ENCODE measurements around the gene JADE2.
"Not testable (repeated sequence)": the region's sequence is repeated elsewhere in the genome, so short reads cannot be mapped to it uniquely, and the experiment has no call there.

The JADE2 gene

DNA sequence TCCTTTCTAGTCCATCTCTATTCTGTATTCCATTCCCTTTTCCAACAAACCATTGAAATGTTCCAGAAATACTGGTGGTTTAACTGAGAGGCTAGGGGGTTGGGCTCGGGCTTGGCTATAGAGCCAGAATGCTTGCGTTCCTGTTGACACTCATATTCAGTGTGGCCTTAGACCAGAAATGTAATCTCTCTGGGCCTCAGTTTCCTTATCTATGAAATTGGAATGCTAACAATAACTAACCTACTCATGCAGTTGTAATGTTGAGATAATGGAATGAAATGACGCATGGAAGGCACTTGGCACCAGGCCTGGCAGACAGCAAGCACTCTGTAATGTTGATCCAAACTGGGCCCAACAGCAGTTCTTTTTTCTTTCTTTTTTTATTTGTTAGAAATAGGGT lies 26.8 kb downstream of the JADE2 start:
- H3K27me3 ChIP-seq (ENCODE audit: control insufficient read depth, insufficient read depth, low read length, poor library complexity, severe bottlenecking) = no peaks in the 10 kb centered on the region
- H3K9me3 ChIP-seq (ENCODE audit: control insufficient read depth, low read length) = no peaks in the 10 kb centered on the region
- 95 to 97% methylated on average over 3 of the region's 3 CpGs for WGBS, 2 experiments
- H3K4me3 ChIP-seq (ENCODE audit: insufficient read depth, low read depth, low read length) = no peak overlapping the region
- H3K27ac ChIP-seq (ENCODE audit: insufficient read depth, low read depth, low read length, poor library complexity, severe bottlenecking) = no peak overlapping the region
- H3K36me3 ChIP-seq (ENCODE audit: control insufficient read depth, insufficient read depth, low read length) = no peaks in the 10 kb centered on the region
- peaks cover 10% of the 10 kb centered on the region for H3K4me1 ChIP-seq (ENCODE audit: control insufficient read depth, insufficient read depth, low read length)

DNA sequence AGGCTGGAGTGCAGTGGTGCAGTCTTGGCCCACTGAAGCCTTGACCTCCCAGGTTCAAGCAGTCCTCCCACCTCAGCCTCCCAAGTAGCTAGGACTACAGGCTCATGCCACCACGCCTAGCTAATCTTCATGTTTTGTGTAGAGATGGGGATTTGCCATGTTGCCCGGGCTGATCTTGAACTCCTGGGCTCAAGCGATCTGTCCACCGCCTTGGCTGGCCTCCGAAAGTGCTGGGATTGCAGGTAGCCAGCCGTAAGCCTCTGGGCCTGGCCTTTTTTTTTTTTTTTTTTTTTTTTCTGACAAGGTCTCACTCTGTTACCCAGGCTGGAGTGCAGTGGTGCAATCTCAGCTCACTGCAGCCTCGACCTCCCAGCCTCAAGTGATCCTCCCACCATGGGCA lies 27.2 kb downstream of the JADE2 start:
- WGBS, 2 experiments = 93 to 96% methylated on average over 7 of the region's 7 CpGs
- not testable (repeated sequence) for H3K4me3 ChIP-seq (ENCODE audit: insufficient read depth, low read depth, low read length); H3K9me3 ChIP-seq (ENCODE audit: control insufficient read depth, low read length); H3K27ac ChIP-seq (ENCODE audit: insufficient read depth, low read depth, low read length, poor library complexity, severe bottlenecking); H3K27me3 ChIP-seq (ENCODE audit: control insufficient read depth, insufficient read depth, low read length, poor library complexity, severe bottlenecking); H3K36me3 ChIP-seq (ENCODE audit: control insufficient read depth, insufficient read depth, low read length)
- H3K4me1 ChIP-seq (ENCODE audit: control insufficient read depth, insufficient read depth, low read length) = peaks cover 10% of the 10 kb centered on the region

DNA sequence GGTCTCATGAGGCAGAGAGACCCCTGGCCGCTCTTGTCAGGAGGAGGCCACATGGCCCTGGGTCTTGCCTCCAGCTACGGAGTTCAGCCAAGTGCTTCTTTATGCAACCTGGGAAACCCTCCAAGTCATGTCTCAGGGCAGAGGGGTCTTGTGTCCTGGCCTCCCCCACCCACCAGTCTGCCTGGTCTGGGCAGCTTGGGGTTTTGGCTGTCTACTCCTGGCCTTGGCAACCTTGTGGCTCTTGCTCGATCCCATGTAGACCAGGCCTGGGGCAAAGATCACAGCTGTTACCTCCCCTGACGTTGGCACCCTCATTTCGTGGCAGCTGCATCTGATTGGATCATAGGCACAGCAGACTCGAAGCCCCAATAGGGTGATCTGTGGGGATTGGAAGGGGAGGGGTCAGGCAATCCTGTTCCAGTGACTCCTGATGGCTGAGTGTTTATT lies 28.4 kb downstream of the JADE2 start:
- Histone ChIP-seq H3K4me3 (ENCODE audit: insufficient read depth, low read depth, low read length) (no peak overlapping the region), H3K9me3 (ENCODE audit: control insufficient read depth, low read length) (no peaks in the 10 kb centered on the region), H3K27ac (ENCODE audit: insufficient read depth, low read depth, low read length, poor library complexity, severe bottlenecking) (no peak overlapping the region), H3K27me3 (ENCODE audit: control insufficient read depth, insufficient read depth, low read length, poor library complexity, severe bottlenecking) (no peaks in the 10 kb centered on the region), H3K36me3 (ENCODE audit: control insufficient read depth, insufficient read depth, low read length) (no peaks in the 10 kb centered on the region), H3K4me1 (ENCODE audit: control insufficient read depth, insufficient read depth, low read length) (no peaks in the 10 kb centered on the region)
- WGBS, 2 experiments = 92 to 95% methylated on average over 6 of the region's 6 CpGs

DNA sequence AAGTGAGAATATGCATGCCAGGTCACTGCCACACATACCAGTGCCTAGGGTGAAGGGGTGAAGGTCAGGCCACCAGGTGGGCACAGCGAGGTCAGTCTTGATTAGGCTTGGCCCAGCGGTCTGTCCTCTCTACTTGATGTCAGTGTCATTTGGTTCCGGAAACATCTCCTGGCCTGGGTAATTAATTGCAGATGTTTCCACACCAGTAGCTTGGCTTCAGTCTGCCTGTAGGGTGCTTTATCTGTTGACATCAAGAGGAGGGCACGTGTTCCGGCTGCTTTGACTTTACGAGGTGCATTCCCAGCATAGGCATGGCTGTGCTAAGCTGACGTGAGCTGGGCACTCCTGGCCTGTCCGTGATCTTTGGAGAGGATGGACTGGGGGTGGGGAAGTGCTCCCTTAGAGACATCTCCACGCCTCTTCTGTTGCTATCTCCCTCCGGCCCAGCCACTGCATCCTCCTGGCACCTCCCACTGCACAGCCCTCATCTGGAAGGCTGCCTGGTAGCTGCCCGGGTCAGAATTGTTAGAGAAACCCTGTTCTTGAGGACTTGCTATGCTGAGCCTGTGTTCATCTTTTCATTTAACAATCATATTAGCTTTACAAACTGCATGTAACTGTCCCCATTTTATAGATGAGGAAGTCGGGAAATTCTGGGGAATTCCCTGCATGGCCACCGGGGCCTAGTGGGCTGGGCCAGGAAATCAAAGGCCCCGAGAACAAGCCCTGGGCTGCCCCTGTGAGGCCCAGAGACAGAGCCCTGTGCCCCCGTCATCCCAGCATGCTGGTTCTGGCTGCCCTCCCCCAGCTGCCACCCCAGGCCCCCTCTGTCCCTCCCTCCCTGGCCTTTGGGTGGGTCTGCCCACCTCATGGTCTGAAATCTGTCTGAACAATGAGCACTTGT lies 29.1 kb downstream of the JADE2 start:
- Histone ChIP-seq H3K27me3 (ENCODE audit: control insufficient read depth, insufficient read depth, low read length, poor library complexity, severe bottlenecking) (no peaks in the 10 kb centered on the region), H3K27ac (ENCODE audit: insufficient read depth, low read depth, low read length, poor library complexity, severe bottlenecking) (no peak overlapping the region), H3K36me3 (ENCODE audit: control insufficient read depth, insufficient read depth, low read length) (no peaks in the 10 kb centered on the region), H3K4me3 (ENCODE audit: insufficient read depth, low read depth, low read length) (no peak overlapping the region), H3K4me1 (ENCODE audit: control insufficient read depth, insufficient read depth, low read length) (no peaks in the 10 kb centered on the region), H3K9me3 (ENCODE audit: control insufficient read depth, low read length) (no peaks in the 10 kb centered on the region)
- 83 to 86% methylated on average over 15 of the region's 15 CpGs for WGBS, 2 experiments

DNA sequence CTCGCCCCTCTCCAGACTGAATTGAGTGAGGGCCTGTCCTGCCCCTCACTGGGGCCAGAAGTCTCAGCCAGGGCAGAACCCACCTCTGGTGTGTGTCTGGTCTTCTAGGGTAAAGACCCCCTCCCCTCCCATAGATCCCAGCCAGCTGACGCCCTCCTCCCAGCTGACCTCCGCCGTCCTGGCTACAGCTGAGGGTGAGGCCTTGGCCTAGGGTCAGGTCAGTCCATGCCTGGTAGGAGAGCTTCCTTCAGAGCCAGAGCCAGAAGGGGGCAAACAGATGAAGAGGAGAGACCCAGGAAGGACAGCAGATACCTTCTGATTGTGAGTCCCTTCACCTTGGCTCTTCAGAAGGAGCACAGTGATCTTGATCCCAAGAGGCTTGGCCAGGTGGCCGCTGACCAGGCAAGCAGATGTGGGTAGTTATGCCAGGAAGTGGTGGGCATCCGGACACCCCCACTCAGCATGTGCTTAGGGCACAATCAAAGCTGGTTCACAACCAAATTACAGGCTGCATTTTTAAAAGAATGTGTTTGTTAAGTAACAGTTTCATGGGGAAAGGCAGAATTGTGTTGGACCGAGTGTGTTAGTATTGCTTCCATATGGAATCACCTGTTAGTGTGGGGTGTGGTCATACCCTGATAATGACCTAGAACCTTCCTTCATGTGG lies 29.9 kb downstream of the JADE2 start:
- WGBS, 2 experiments = 84 to 86% methylated on average over 7 of the region's 7 CpGs
- Histone ChIP-seq H3K27ac (ENCODE audit: insufficient read depth, low read depth, low read length, poor library complexity, severe bottlenecking) (no peak overlapping the region), H3K4me1 (ENCODE audit: control insufficient read depth, insufficient read depth, low read length) (no peaks in the 10 kb centered on the region), H3K36me3 (ENCODE audit: control insufficient read depth, insufficient read depth, low read length) (no peaks in the 10 kb centered on the region), H3K9me3 (ENCODE audit: control insufficient read depth, low read length) (no peaks in the 10 kb centered on the region), H3K4me3 (ENCODE audit: insufficient read depth, low read depth, low read length) (no peak overlapping the region), H3K27me3 (ENCODE audit: control insufficient read depth, insufficient read depth, low read length, poor library complexity, severe bottlenecking) (no peaks in the 10 kb centered on the region)

DNA sequence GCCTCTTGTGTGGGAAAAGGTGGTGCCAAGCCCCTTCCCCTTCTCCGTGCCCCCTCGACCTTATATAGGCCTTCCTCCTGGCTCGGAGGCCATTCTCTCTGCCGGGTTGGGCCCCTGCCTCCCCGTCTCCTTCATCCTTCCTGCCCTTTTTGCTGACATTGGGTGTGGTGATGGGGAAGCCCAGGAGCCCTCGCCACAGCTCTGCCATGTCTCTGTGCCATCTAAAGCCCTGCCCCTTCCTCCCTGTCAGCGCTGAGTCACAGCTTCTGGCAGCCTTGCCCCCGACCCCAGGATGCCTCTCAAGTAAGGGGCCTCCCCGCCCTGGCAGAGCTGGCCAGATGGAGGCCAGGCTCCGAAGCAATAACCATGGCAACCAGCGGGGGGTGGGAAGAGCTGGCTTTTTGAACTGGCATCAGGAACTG lies 30.4 kb downstream of the JADE2 start:
- H3K27me3 ChIP-seq (ENCODE audit: control insufficient read depth, insufficient read depth, low read length, poor library complexity, severe bottlenecking) = no peaks in the 10 kb centered on the region
- H3K4me1 ChIP-seq (ENCODE audit: control insufficient read depth, insufficient read depth, low read length) = no peaks in the 10 kb centered on the region
- H3K36me3 ChIP-seq (ENCODE audit: control insufficient read depth, insufficient read depth, low read length) = no peaks in the 10 kb centered on the region
- no peak overlapping the region for H3K27ac ChIP-seq (ENCODE audit: insufficient read depth, low read depth, low read length, poor library complexity, severe bottlenecking)
- no peak overlapping the region for H3K4me3 ChIP-seq (ENCODE audit: insufficient read depth, low read depth, low read length)
- H3K9me3 ChIP-seq (ENCODE audit: control insufficient read depth, low read length) = no peaks in the 10 kb centered on the region
- 70 to 77% methylated on average over 11 of the region's 11 CpGs for WGBS, 2 experiments

DNA sequence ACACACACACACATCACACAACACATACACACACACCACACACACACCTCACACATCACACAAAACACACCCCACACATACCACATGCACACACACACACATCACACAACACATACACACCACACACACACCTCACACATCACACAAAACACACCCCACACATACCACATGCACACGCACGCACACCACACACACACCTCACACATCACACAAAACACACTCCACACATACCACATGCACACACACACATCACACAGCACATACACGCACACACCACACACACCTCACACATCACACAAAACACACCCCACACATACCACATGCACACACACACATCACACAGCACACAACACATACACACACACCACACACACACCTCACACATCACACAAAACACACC lies 31.1 kb downstream of the JADE2 start:
- WGBS, 2 experiments = 88 to 90% methylated on average over 3 of the region's 3 CpGs
- H3K36me3 ChIP-seq (ENCODE audit: control insufficient read depth, insufficient read depth, low read length); H3K4me1 ChIP-seq (ENCODE audit: control insufficient read depth, insufficient read depth, low read length); H3K27me3 ChIP-seq (ENCODE audit: control insufficient read depth, insufficient read depth, low read length, poor library complexity, severe bottlenecking); H3K9me3 ChIP-seq (ENCODE audit: control insufficient read depth, low read length); H3K27ac ChIP-seq (ENCODE audit: insufficient read depth, low read depth, low read length, poor library complexity, severe bottlenecking); H3K4me3 ChIP-seq (ENCODE audit: insufficient read depth, low read depth, low read length): not testable (repeated sequence)

DNA sequence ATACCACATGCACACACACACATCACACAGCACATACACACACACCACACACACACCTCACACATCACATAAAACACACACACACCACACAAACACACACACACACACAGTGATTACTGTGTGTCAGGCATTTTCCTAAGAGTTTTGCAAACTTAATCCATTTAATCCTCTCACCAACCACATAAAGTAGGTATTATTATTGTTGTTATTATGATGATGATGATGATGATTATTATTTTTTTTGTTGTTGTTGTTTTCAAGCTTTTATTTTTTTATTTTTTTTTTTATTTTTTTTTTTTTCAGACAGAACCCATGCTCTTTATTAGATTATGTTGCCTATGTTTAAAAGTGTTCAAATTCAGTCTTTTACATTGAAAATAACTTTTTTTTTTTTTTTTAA lies 31.5 kb downstream of the JADE2 start:
- no peaks in the 10 kb centered on the region for H3K27me3 ChIP-seq (ENCODE audit: control insufficient read depth, insufficient read depth, low read length, poor library complexity, severe bottlenecking)
- no peaks in the 10 kb centered on the region for H3K4me1 ChIP-seq (ENCODE audit: control insufficient read depth, insufficient read depth, low read length)
- no peaks in the 10 kb centered on the region for H3K36me3 ChIP-seq (ENCODE audit: control insufficient read depth, insufficient read depth, low read length)
- H3K4me3 ChIP-seq (ENCODE audit: insufficient read depth, low read depth, low read length) = no peak overlapping the region
- no peaks in the 10 kb centered on the region for H3K9me3 ChIP-seq (ENCODE audit: control insufficient read depth, low read length)
- no peak overlapping the region for H3K27ac ChIP-seq (ENCODE audit: insufficient read depth, low read depth, low read length, poor library complexity, severe bottlenecking)

DNA sequence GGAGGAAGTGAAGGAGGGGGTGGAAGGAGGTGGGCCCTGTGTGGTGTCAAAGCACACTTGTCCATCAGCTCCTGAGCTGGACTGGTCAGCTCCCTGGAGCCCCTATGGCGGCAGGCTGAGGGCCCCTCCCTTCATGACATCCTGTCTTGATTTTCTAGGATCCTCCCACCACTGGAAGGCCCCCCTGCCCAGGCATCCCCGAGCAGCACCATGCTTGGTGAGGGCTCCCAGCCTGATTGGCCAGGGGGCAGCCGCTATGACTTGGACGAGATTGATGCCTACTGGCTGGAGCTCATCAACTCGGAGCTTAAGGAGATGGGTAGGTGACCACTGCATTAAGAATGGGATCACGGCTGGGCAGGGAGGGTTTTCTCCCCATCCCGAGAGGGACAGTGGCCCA lies 34.2 kb downstream of the JADE2 start:
- Histone ChIP-seq H3K27ac (ENCODE audit: insufficient read depth, low read depth, low read length, poor library complexity, severe bottlenecking) (no peak overlapping the region), H3K4me3 (ENCODE audit: insufficient read depth, low read depth, low read length) (no peak overlapping the region), H3K36me3 (ENCODE audit: control insufficient read depth, insufficient read depth, low read length) (no peaks in the 10 kb centered on the region), H3K9me3 (ENCODE audit: control insufficient read depth, low read length) (no peaks in the 10 kb centered on the region), H3K27me3 (ENCODE audit: control insufficient read depth, insufficient read depth, low read length, poor library complexity, severe bottlenecking) (no peaks in the 10 kb centered on the region), H3K4me1 (ENCODE audit: control insufficient read depth, insufficient read depth, low read length) (no peaks in the 10 kb centered on the region)
- 93% methylated on average over 7 of the region's 7 CpGs for WGBS, 2 experiments

DNA sequence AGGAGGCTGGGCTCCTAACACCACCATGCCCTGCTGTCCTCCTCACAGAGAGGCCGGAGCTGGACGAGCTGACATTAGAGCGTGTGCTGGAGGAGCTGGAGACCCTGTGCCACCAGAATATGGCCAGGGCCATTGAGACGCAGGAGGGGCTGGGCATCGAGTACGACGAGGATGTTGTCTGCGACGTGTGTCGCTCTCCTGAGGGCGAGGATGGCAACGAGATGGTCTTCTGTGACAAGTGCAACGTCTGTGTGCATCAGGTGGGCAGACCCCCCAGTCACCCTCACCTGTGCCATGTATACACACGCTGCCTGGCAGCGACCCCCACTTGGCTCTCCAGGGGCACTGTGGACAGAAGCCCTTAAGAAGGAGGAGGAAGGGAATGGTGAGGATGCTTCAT lies 35.2 kb downstream of the JADE2 start:
- Histone ChIP-seq H3K36me3 (ENCODE audit: control insufficient read depth, insufficient read depth, low read length) (no peaks in the 10 kb centered on the region), H3K9me3 (ENCODE audit: control insufficient read depth, low read length) (no peaks in the 10 kb centered on the region), H3K4me1 (ENCODE audit: control insufficient read depth, insufficient read depth, low read length) (no peaks in the 10 kb centered on the region), H3K27ac (ENCODE audit: insufficient read depth, low read depth, low read length, poor library complexity, severe bottlenecking) (no peak overlapping the region), H3K4me3 (ENCODE audit: insufficient read depth, low read depth, low read length) (no peak overlapping the region), H3K27me3 (ENCODE audit: control insufficient read depth, insufficient read depth, low read length, poor library complexity, severe bottlenecking) (no peaks in the 10 kb centered on the region)
- WGBS, 2 experiments = 95 to 97% methylated on average over 15 of the region's 15 CpGs
